ENCODE data around the gene CSRP1. TPM values are rescaled to one million over a fixed set of nuclear protein-coding genes. Genes with fewer than 3 reads are reported as not detected.

CSRP1 gene
- polyA plus RNA-seq, 1 donor from 2014 or later = 4.2 TPM

DNA sequence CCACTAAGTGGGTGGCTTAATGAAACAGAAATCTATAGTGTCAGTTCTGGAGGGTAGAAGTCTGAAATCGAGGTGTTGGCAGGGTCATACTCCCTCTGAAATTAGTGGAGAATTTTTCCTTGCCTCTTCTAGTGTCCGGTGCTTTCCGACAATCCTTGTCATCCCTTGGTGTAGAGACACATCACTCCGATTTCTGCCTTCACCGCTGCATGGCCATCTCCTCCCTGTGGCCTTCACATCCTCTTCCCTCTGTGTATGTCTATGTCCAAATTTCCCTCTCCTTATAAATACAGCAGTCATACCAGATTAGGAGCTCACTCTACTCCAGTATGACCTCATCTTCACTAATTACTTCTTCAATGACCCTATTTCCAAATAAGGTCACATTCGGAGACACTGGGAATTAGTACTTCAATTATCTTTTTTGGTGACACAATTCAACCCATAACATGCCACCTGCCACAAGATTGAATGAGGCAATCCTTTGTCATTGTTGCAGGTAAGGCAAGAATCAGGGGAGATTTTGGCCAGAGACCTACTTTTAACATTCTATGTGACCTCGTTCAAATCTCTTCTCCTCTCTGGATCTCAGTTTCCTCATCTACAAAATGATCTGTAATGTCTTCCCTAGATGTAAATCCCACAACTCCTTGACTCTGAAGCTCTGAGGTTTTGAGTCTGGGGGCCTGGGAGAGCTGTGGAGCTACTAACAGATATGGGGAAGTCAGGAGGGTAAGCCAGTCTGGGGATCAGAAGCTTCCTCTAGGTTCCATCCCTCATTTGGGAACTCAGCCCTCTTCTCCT is 48.1 kb upstream of the CSRP1 start:
- Histone ChIP-seq H3K4me2 (ENCODE audit: low read length) (no peak overlapping the region), H4K20me1 (ENCODE audit: insufficient read depth) (no peaks in the 10 kb centered on the region), H2AFZ (ENCODE audit: low read depth, low read length) (no peak overlapping the region), H3K4me3 (ENCODE audit: low read length) (no peak overlapping the region), H3K9me2 (ENCODE audit: insufficient read depth, low read length) (no peaks in the 10 kb centered on the region), H3F3A (ENCODE audit: insufficient read depth, low read length, poor library complexity, severe bottlenecking) (no peaks in the 10 kb centered on the region), H3K27ac (ENCODE audit: low read length) (no peak overlapping the region), H3K36me3 (ENCODE audit: insufficient read depth, low read length) (no peaks in the 10 kb centered on the region), H3K79me2 (replicated peaks; ENCODE audit: insufficient read depth, low read length) (no peaks in the 10 kb centered on the region), H3K27me3 (ENCODE audit: insufficient read depth, low read depth, low read length) (no peaks in the 10 kb centered on the region), H3K9ac (ENCODE audit: low read length) (no peak overlapping the region), H3K9me3 (ENCODE audit: low read length) (no peaks in the 10 kb centered on the region)
- TF ChIP-seq EZH2 (IDR thresholded peaks at IDR 0.05; ENCODE audit: borderline replicate concordance, insufficient read depth, low read length, poor library complexity, severe bottlenecking) (no peak), EP300 (conservative IDR thresholded peaks at IDR 0.05; ENCODE audit: poor library complexity, severe bottlenecking) (no peak), MXI1 (conservative IDR thresholded peaks at IDR 0.05; ENCODE audit: poor library complexity, severe bottlenecking) (no peak), SMC3 (conservative IDR thresholded peaks at IDR 0.05; ENCODE audit: poor library complexity) (no peak), TAF1 (IDR thresholded peaks at IDR 0.05; ENCODE audit: low read depth) (no peak)

DNA sequence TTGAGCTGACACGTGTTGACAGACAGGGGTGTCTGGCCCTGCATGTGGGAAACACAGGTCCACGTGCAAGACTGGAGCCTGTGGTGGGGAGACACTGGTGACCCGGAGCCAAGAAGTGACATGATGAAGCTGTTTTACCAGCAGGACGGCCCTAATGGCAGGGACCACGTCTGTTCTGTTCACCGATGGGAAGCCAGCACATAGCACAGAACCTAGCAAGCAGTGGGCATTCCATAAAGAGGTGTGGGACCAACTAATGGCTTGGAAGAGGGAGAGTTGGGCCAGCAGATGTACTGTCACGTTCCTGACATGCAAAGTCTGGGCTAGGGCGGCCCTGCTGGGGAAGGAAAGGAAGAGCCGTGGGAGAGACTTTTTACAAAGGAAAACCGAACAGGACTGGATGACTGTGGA is 47.3 kb upstream of the CSRP1 start:
- Histone ChIP-seq H3K9me3 (ENCODE audit: low read length) (no peaks in the 10 kb centered on the region), H3K4me3 (ENCODE audit: low read length) (no peak overlapping the region), H3K9me2 (ENCODE audit: insufficient read depth, low read length) (no peaks in the 10 kb centered on the region), H3K79me2 (replicated peaks; ENCODE audit: insufficient read depth, low read length) (no peaks in the 10 kb centered on the region), H3K27ac (ENCODE audit: low read length) (no peak overlapping the region), H3F3A (ENCODE audit: insufficient read depth, low read length, poor library complexity, severe bottlenecking) (no peaks in the 10 kb centered on the region), H2AFZ (ENCODE audit: low read depth, low read length) (no peak overlapping the region), H3K9ac (ENCODE audit: low read length) (no peak overlapping the region), H3K36me3 (ENCODE audit: insufficient read depth, low read length) (no peaks in the 10 kb centered on the region), H3K4me2 (ENCODE audit: low read length) (no peak overlapping the region), H3K27me3 (ENCODE audit: insufficient read depth, low read depth, low read length) (no peaks in the 10 kb centered on the region), H4K20me1 (ENCODE audit: insufficient read depth) (no peaks in the 10 kb centered on the region)
- TF ChIP-seq TAF1 (IDR thresholded peaks at IDR 0.05; ENCODE audit: low read depth) (no peak), EP300 (conservative IDR thresholded peaks at IDR 0.05; ENCODE audit: poor library complexity, severe bottlenecking) (no peak), SMC3 (conservative IDR thresholded peaks at IDR 0.05; ENCODE audit: poor library complexity) (no peak), EZH2 (IDR thresholded peaks at IDR 0.05; ENCODE audit: borderline replicate concordance, insufficient read depth, low read length, poor library complexity, severe bottlenecking) (no peak), POLR2AphosphoS5 (IDR thresholded peaks at IDR 0.05) (no peak), MXI1 (conservative IDR thresholded peaks at IDR 0.05; ENCODE audit: poor library complexity, severe bottlenecking) (no peak)
- TF ChIP-seq, protein P1, sequence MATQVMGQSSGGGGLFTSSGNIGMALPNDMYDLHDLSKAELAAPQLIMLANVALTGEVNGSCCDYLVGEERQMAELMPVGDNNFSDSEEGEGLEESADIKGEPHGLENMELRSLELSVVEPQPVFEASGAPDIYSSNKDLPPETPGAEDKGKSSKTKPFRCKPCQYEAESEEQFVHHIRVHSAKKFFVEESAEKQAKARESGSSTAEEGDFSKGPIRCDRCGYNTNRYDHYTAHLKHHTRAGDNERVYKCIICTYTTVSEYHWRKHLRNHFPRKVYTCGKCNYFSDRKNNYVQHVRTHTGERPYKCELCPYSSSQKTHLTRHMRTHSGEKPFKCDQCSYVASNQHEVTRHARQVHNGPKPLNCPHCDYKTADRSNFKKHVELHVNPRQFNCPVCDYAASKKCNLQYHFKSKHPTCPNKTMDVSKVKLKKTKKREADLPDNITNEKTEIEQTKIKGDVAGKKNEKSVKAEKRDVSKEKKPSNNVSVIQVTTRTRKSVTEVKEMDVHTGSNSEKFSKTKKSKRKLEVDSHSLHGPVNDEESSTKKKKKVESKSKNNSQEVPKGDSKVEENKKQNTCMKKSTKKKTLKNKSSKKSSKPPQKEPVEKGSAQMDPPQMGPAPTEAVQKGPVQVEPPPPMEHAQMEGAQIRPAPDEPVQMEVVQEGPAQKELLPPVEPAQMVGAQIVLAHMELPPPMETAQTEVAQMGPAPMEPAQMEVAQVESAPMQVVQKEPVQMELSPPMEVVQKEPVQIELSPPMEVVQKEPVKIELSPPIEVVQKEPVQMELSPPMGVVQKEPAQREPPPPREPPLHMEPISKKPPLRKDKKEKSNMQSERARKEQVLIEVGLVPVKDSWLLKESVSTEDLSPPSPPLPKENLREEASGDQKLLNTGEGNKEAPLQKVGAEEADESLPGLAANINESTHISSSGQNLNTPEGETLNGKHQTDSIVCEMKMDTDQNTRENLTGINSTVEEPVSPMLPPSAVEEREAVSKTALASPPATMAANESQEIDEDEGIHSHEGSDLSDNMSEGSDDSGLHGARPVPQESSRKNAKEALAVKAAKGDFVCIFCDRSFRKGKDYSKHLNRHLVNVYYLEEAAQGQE (IDR thresholded peaks at IDR 0.05; ENCODE audit: borderline replicate concordance) = no peak
- TF ChIP-seq, protein P2, sequence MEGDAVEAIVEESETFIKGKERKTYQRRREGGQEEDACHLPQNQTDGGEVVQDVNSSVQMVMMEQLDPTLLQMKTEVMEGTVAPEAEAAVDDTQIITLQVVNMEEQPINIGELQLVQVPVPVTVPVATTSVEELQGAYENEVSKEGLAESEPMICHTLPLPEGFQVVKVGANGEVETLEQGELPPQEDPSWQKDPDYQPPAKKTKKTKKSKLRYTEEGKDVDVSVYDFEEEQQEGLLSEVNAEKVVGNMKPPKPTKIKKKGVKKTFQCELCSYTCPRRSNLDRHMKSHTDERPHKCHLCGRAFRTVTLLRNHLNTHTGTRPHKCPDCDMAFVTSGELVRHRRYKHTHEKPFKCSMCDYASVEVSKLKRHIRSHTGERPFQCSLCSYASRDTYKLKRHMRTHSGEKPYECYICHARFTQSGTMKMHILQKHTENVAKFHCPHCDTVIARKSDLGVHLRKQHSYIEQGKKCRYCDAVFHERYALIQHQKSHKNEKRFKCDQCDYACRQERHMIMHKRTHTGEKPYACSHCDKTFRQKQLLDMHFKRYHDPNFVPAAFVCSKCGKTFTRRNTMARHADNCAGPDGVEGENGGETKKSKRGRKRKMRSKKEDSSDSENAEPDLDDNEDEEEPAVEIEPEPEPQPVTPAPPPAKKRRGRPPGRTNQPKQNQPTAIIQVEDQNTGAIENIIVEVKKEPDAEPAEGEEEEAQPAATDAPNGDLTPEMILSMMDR (IDR thresholded peaks at IDR 0.05; ENCODE audit: poor library complexity, severe bottlenecking) = no peak
